Measurements from ENCODE around the gene ROR1.

ROR1 gene

GRCh38 chr1:64036549-64036948 is 262.7 kb downstream of the ROR1 start:
- no peak for DNase-seq

- no peak for DNase-seq
These were observed 264.3 kb downstream of the ROR1 start for GRCh38 chr1:64038119-64038518.

- DNase-seq = no peak
These were observed 265.1 kb downstream of the ROR1 start for GRCh38 chr1:64038965-64039364.

- peak; percentile 97 for DNase-seq
These were observed 265.6 kb downstream of the ROR1 start for GRCh38 chr1:64039390-64039926.

- DNase-seq = peak; percentile 22
These were observed 267.7 kb downstream of the ROR1 start for GRCh38 chr1:64041371-64042131.

- DNase-seq = peak; percentile 96
These were observed 268.7 kb downstream of the ROR1 start for GRCh38 chr1:64042331-64043100.

- DNase-seq = no peak
These were observed 269.5 kb downstream of the ROR1 start for GRCh38 chr1:64043288-64043687.

GRCh38 chr1:64043976-64044375 is 270.2 kb downstream of the ROR1 start:
- no peak for DNase-seq

- DNase-seq = no peak
These were observed 272.4 kb downstream of the ROR1 start for GRCh38 chr1:64046243-64046642.

GRCh38 chr1:64046891-64047290 is 273.1 kb downstream of the ROR1 start:
- no peak for DNase-seq

- no peak for DNase-seq
These were observed 273.8 kb downstream of the ROR1 start for GRCh38 chr1:64047549-64047996.

- DNase-seq = no peak
These were observed 276.2 kb downstream of the ROR1 start for GRCh38 chr1:64049900-64050540.

GRCh38 chr1:64050601-64051000 is 276.8 kb downstream of the ROR1 start:
- no peak for DNase-seq

- no peak for DNase-seq
These were observed 278.0 kb downstream of the ROR1 start for GRCh38 chr1:64051796-64052195.

- DNase-seq = no peak
These were observed 279.0 kb downstream of the ROR1 start for GRCh38 chr1:64052777-64053176.

GRCh38 chr1:64055310-64055709 is 281.5 kb downstream of the ROR1 start:
- DNase-seq = no peak

- no peak for DNase-seq
These were observed 285.7 kb downstream of the ROR1 start for GRCh38 chr1:64059556-64059955.

- no peak for DNase-seq
These were observed 286.9 kb downstream of the ROR1 start for GRCh38 chr1:64060611-64061302.

- no peak for DNase-seq
These were observed 287.8 kb downstream of the ROR1 start for GRCh38 chr1:64061430-64062104.

- DNase-seq = no peak
These were observed 288.7 kb downstream of the ROR1 start for GRCh38 chr1:64062529-64062928.

- DNase-seq = peak; percentile 79
These were observed 289.2 kb downstream of the ROR1 start for GRCh38 chr1:64062941-64063581.

GRCh38 chr1:64065571-64065970 is 291.8 kb downstream of the ROR1 start:
- DNase-seq = no peak
